Islet precursor cell (in vitro differentiated cells): ENCODE results near the gene TENM3.

Experiments used
- DNase-seq: peaks from one replicate; pipeline ENCODE4 v3.0.0-alpha.2; 2018

Gene TENM3

DNA sequence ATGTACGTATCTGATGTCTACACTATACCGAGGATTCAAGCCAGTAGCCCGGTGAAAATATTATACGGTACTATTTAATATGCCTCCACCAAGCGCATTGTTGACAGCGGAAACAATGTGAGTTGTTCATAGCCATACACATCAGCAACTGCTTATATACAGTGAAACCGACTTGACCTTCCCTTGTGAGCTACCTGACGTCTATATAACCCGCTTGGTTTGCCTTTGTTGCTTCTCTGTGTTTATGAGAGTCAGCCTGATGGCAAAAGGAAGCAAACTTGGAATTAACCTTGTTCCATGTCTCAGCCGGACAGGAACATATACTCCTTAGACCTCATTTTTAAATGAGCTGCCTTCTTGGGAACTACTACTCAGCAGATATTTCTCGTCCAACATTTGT lies 462.2 kb downstream of the TENM3 start:
- DNase-seq: no peak

DNA sequence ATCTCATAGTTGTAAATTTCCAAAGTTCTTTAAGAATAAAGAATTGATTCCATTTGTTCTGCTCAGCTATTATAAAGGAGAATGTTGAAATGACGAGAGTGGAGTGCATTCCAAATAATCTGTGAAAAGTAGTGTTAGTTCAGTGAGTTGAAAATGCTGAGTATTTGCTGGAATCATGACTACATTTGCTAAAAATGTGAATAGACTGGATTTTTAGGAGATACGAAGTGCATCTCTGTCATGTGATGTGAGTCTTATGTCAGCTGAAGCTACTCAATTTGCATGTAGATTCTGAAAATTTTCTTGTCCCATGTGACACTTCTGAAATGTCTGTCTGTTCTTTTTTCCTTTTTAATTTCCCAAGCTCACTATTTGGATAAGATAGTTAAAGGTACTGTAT lies 468.0 kb downstream of the TENM3 start:
- DNase-seq: no peak

GRCh38 chr4:182715548-182715947 lies 472.3 kb downstream of the TENM3 start:
- no peak for DNase-seq

DNA sequence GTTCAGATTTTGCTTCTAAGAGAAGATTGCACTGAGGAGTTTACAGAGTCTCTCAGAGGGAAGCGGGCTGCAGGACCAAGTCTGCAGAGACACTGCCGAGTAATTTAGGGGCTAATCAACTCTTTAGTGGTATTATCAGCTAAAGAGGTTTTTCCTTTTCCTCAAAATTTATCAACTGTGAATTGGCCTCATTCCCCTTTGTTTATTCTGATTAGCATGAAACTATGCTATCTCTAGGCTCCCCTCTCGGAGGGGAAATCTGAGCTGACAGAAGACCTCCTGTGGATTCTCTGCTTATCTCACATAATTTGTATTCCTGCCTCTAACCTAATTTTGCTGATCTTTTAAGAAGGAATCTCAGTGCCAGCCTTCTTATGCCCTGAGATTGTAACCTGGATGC lies 473.0 kb downstream of the TENM3 start:
- DNase-seq: no peak

GRCh38 chr4:182717788-182718583 lies 474.8 kb downstream of the TENM3 start:
- no peak for DNase-seq

GRCh38 chr4:182724414-182724813 lies 481.2 kb downstream of the TENM3 start:
- no peak for DNase-seq

DNA sequence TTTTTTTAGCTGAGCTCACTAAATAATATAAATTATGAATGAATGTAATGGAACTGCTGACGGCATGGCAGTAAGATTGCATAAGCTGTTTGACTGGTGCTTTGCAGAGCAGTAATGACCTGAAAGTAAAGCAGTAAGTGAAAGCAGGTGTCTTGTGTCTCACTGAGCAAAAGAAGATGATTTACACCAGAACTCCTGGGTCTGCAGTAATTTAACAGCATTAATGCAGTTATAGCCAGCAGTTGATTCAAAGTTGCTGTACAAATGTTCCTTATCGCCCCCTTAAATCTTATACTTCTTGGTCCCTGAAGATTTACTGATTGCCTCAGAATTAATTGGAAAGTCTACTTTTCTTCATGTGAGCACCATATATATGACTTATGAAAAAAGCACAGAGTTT lies 486.3 kb downstream of the TENM3 start:
- no peak for DNase-seq

GRCh38 chr4:182730791-182731190 lies 487.6 kb downstream of the TENM3 start:
- DNase-seq: no peak

DNA sequence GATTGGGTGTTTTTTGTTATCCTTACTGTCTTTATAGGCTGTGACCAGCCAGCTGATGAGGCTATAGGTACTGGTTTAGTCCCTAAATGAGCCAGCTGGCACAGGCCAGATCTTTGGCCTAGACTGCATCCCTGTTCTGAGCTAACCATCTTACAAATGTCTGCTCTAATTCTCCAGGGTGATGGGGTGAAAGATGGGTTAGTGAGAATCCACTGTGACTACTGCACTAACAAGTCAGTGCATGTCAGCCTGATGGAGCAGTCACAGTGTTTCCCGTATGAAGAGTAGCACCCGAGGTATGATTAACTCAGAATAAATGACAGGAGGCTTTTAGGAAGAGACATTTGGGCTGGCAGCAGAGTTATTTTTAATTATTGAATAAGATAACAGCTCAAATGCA lies 493.0 kb downstream of the TENM3 start:
- DNase-seq: no peak

- no peak for DNase-seq
Measured at GRCh38 chr4:182738283-182739047, 495.3 kb downstream of the TENM3 start.

DNA sequence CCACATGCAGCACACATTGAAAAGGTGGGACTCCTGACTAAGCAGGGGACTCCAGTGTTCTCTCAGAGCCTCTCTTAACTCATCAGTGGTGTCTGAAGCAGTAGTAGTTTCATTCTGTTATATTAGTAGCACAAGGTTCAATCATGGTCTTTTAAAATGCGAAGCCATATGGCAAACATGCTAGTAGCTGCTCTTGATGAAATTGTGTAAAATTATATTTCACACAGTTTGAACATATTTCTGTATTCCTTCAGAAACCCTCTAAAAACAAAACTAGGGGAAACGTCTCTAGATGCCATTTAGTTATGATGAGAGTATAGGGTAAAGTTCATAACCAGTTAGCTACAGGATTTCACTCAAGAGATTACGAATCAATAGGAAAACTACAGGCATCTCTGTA lies 497.1 kb downstream of the TENM3 start:
- no peak for DNase-seq

DNA sequence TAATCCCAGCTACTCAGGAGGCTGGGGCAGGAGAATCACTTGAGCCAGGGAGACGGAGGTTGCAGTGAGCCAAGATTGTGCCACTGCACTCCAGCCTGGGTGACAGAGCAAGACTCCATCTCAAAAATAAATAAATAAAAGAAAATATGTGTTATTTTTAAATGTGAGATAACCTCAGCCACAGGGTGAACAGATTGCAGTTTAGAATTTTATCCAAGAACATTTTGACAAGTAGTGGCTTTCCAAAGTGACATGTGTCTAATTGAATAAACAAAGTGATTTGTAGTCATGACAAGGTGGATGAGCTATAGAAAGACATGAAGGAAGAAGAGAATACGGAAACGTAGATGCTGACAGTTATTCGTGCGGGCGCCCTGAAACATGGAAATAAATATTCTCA lies 497.9 kb downstream of the TENM3 start:
- DNase-seq: no peak

- no peak for DNase-seq
Measured at GRCh38 chr4:182741914-182742313, 498.7 kb downstream of the TENM3 start.

DNA sequence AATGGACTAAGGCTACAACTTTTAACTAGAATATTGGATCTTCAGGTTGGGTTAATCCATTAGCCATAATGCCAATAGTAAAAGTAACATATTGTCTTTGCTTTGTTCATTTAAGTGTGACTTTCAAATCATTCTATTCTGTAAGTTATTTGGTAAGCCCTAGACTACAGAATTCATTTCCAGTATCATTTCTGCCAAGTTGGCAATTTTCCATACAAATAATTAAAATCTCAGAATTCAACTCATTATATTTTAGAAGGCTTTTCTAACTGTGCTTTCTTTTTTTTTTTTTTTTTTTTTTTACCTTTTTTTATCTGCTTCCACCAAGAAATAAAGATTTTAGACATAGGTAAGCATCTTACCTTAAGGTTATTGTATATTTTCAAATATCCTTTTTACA lies 500.6 kb downstream of the TENM3 start:
- no peak for DNase-seq

DNA sequence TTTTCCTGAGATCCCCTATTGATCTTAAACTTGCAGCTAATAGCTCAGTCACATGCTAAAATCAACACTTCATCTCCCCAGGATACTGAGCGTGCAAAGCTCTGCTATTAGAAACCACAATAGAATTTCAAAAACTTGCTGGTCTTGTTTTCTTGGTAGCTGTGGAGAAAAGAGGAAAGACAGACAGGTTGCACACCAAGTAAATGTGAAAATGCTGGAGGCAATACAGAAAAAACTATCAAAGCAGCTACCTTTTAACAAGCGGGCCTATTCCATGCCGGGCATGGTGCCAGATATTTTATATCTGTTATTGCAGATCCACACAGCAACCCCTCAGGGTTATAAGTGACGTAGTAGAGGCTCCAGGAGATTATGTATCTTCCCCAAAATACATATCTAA lies 502.0 kb downstream of the TENM3 start:
- DNase-seq: no peak

GRCh38 chr4:182746876-182747275 lies 503.7 kb downstream of the TENM3 start:
- DNase-seq: no peak

- DNase-seq: no peak
Measured at GRCh38 chr4:182748283-182748682, 505.1 kb downstream of the TENM3 start.

DNA sequence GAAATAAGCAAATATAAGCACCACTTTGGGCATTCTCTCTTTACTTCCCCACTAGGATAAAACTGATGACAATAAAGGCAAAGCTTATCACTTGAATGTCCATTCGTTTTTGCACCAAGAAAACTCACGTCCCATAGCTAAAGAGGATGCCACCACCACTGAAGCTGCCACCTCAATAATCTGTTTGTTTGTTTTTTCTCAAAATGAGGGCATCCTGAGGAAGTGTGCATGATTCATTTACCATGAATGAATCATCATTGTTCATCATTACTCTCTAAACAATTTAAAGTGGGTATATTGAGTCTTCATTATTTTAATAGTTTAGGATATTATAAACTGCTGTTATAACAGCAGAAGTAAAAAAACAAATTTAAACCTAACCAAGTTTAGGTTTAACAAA lies 505.7 kb downstream of the TENM3 start:
- DNase-seq: no peak

- DNase-seq: no peak
Measured at GRCh38 chr4:182749667-182750167, 506.5 kb downstream of the TENM3 start.

DNA sequence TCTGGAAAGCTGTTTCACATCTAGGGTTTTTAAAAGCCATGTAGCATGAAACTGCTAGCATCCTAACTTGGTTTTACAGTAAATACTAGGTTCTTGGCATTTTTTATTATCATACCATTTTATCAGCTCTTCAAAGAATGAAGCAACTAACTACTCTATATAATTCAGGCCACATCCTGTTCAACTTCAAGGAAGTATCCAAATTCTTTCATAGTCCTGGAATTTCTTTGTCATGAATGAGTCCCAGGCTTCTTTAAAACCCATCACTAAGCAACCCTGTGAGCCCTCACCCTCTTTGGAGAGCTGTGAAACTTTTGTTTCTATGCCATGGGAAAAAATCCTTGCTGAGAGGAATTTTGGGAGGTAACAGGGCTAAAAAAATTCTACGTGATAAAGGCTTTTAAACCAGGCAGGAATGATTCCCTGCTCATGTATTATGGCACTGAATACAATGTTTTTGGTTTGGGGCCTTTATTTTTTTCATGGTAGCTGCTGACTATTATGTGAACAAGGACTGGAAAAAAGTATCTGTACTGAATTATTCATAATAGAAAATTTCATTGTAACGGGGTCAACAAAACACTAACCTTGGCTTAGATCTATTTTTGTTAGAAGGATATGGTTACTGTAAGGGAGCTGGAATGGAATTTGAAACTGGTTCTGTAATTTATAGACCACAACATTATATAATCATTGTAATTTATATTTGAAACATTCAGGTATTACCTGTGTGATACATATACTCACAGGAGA lies 509.1 kb downstream of the TENM3 start:
- DNase-seq: no peak

- DNase-seq: no peak
Measured at GRCh38 chr4:182754895-182755294, 511.7 kb downstream of the TENM3 start.

DNA sequence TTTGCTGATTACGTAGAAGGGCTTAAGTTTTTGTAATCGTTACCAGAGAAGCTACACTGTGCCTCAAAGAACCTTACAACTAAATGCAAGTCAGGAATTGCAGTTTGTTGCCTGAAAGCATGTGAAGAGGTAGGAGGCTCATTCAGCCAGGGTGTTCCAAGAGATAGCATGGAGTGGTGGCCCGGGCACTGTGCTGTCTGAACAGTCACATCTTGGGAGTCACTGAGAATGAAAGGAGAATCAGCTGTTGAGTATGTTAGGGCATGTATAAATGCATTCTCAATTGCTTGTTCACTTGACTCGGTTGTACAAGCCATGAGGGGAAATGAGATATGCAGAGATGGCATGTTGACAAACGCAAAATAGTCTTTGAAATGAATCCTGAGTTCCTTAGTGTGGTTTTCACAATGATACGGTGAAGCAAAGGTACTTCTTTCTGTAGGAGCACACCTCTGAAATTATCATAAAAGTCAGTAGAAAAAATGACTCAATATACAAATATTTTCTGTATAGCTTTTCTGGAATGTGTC lies 513.0 kb downstream of the TENM3 start:
- no peak for DNase-seq

DNA sequence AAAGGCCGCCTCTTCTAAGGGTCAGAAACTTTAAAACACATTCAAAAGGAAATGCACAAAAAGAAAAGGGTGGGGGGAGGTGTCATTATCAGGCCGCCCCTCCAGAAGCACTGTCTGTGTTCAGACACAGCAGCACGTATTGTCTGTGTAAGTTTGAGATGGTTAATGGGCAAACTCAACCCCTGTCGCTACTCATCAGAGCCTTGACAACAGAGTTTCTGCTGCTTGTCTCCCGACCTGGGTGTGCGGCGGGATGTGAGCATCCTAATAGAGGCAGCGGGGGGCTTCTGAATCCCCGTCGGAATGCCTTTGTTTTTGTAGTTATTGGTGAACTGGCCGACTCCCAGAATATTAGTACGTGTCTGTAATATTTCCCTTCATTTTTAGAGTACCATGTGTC lies 515.1 kb downstream of the TENM3 start:
- no peak for DNase-seq
